IPS-NIHi11 (cell line): ENCODE measurements around the gene BPIFB2.
"Not testable (repeated sequence)": the region's sequence is repeated elsewhere in the genome, so short reads cannot be mapped to it uniquely, and the experiment has no call there.

Experiments
- DNase-seq: peaks from one replicate; pipeline ENCODE4 v3.0.0; 2012; ENCODE audit warnings: mixed read lengths, low spot score

BPIFB2 gene

GRCh38 chr20:32970973-32971300, 36.6 kb upstream of the BPIFB2 start:
- no peak for DNase-seq

GRCh38 chr20:32971703-32972161, 35.8 kb upstream of the BPIFB2 start:
- DNase-seq, result no peak

- DNase-seq, result no peak
Observed at GRCh38 chr20:32972181-32973076, 35.1 kb upstream of the BPIFB2 start.

- no peak for DNase-seq
Observed at GRCh38 chr20:32973077-32973717, 34.3 kb upstream of the BPIFB2 start.

GRCh38 chr20:32974204-32975064, 33.1 kb upstream of the BPIFB2 start:
- not testable (repeated sequence) for DNase-seq

- not testable (repeated sequence) for DNase-seq
Observed at GRCh38 chr20:32975121-32975520, 32.4 kb upstream of the BPIFB2 start.

- DNase-seq, result no peak
Observed at GRCh38 chr20:32975698-32976674, 31.5 kb upstream of the BPIFB2 start.

GRCh38 chr20:32976746-32977145, 30.8 kb upstream of the BPIFB2 start:
- no peak for DNase-seq

- DNase-seq, result no peak
Observed at GRCh38 chr20:32977281-32978008, 30.1 kb upstream of the BPIFB2 start.

- DNase-seq, result no peak
Observed at GRCh38 chr20:32978009-32978335, 29.5 kb upstream of the BPIFB2 start.

GRCh38 chr20:32979201-32979998, 28.1 kb upstream of the BPIFB2 start:
- DNase-seq, result no peak

GRCh38 chr20:32980131-32980941, 27.2 kb upstream of the BPIFB2 start:
- no peak for DNase-seq

GRCh38 chr20:32980990-32981389, 26.5 kb upstream of the BPIFB2 start:
- DNase-seq, result no peak

GRCh38 chr20:32982617-32983458, 24.7 kb upstream of the BPIFB2 start:
- DNase-seq, result peak; percentile 46

- DNase-seq, result no peak
Observed at GRCh38 chr20:32983459-32984112, 23.9 kb upstream of the BPIFB2 start.

- peak; percentile 46 for DNase-seq
Observed at GRCh38 chr20:32984196-32984595, 23.3 kb upstream of the BPIFB2 start.

- no peak for DNase-seq
Observed at GRCh38 chr20:32984631-32985354, 22.7 kb upstream of the BPIFB2 start.
